NB4 (cell line): ENCODE data around the gene CTNND2.

ENCODE experiments used
- TF ChIP-seq, protein P1 (sequence below): IDR thresholded peaks from one replicate; pipeline ENCODE4 v1.5.1; 2012; ENCODE audit warnings: low read depth, low read length
- TF ChIP-seq, protein P2 (sequence below): IDR thresholded peaks from 2 replicates; pipeline ENCODE4 v1.6.1; 2011; ENCODE audit warnings: low read depth, low read length

DNA sequence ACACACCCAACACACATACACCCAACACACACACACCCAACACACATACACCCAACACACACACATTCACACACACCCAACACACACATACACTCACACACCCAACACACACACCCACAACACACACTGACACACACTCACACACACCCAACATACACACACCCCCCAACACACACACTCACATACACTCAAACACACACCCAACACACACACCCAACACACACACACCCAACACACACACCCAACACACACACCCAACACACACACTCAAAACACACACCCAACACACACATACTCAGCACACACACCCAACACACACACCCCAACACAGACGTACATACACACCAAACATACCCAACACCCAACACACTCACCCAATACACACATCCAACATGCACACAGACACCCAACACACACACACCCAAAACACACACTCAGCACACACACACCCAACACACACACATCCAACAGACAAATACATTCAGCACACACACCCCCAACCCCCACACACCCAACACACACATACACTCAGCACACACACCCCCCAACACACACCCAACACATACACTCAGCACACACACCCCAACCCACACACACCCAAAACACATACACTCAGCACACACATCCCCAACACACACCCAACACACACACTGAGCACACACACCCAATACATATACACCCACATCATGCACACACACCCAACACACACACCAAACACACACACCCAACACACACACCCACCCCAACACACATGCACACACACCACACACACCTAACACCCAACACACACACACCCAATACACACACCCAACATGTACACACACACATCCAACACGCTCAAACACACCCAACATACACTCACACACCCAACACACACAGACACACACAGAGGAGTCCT is 663.7 kb downstream of the CTNND2 start:
- TF ChIP-seq, protein P1, sequence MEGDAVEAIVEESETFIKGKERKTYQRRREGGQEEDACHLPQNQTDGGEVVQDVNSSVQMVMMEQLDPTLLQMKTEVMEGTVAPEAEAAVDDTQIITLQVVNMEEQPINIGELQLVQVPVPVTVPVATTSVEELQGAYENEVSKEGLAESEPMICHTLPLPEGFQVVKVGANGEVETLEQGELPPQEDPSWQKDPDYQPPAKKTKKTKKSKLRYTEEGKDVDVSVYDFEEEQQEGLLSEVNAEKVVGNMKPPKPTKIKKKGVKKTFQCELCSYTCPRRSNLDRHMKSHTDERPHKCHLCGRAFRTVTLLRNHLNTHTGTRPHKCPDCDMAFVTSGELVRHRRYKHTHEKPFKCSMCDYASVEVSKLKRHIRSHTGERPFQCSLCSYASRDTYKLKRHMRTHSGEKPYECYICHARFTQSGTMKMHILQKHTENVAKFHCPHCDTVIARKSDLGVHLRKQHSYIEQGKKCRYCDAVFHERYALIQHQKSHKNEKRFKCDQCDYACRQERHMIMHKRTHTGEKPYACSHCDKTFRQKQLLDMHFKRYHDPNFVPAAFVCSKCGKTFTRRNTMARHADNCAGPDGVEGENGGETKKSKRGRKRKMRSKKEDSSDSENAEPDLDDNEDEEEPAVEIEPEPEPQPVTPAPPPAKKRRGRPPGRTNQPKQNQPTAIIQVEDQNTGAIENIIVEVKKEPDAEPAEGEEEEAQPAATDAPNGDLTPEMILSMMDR, result no peak
- TF ChIP-seq, protein P2, sequence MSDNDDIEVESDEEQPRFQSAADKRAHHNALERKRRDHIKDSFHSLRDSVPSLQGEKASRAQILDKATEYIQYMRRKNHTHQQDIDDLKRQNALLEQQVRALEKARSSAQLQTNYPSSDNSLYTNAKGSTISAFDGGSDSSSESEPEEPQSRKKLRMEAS, result no peak
